Adrenal gland (tissue), 5 donors: ENCODE data around the gene NRP2.

Source experiments
- POLR2A ChIP-seq, 2 donors: fragments of 450-650 bp; IDR thresholded peaks; one replicate each; pipeline ENCODE4 v1.6.1; 2017; ENCODE audit warnings: antibody characterized with exemption in 2 of 2, mild to moderate bottlenecking in 2 of 2, moderate library complexity in 1 of 2
- TF ChIP-seq, protein P1 (sequence below), 6 experiments: fragments of 450-650 bp in 4 of 6; fragments of 200-600 bp in 2 of 6; sonication (generic) in 1 of 6; IDR thresholded peaks; 1 replicate in 5 of 6; 2 replicates in 1 of 6; pipeline versions ENCODE4 v1.5.1 to v1.8.0; 2016 to 2021; ENCODE audit warnings: antibody characterized with exemption in 6 of 6, mild to moderate bottlenecking in 2 of 6, moderate library complexity in 1 of 6
- donor health status: DM: no; HTN: no; CAD: no.

DNA sequence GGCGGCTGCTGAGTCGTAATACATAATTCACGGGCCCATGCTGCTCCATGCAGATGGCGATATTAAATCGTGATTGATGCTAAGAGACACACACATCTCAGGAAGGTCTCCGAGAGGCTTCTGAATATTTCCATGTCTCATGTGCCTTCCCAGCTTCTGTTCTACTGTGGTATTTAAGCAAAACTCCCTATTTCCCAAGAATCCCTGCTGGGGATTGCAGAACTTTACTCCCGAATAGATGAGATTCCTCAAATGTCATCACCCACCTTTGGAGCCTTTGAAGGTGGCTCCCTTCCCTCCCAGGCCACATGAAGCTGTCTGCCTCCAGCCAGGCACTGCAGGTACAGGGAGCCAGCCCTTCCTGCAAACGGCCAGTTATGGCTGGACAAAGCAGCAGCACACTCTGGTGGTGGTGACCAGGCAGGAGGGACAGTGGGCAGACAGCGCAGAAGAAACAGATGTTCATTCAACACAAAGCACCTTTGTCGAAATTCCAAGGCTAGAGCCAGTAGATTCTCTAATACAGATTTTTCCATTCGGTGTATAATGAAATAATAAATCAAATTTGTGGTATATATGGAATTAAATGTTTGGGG, 14.1 kb downstream of the NRP2 start:
- TF ChIP-seq, protein P1, sequence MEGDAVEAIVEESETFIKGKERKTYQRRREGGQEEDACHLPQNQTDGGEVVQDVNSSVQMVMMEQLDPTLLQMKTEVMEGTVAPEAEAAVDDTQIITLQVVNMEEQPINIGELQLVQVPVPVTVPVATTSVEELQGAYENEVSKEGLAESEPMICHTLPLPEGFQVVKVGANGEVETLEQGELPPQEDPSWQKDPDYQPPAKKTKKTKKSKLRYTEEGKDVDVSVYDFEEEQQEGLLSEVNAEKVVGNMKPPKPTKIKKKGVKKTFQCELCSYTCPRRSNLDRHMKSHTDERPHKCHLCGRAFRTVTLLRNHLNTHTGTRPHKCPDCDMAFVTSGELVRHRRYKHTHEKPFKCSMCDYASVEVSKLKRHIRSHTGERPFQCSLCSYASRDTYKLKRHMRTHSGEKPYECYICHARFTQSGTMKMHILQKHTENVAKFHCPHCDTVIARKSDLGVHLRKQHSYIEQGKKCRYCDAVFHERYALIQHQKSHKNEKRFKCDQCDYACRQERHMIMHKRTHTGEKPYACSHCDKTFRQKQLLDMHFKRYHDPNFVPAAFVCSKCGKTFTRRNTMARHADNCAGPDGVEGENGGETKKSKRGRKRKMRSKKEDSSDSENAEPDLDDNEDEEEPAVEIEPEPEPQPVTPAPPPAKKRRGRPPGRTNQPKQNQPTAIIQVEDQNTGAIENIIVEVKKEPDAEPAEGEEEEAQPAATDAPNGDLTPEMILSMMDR (IDR thresholded peaks at IDR 0.05) = peak in 5 of 6 experiments; percentile 43 to 56 (median 50)
- TF ChIP-seq POLR2A (IDR thresholded peaks at IDR 0.05) = no peak
